Measurements from ENCODE around the gene ADNP.
A peak's percentile ranks its signal among the peaks of the same experiment; 100 is the strongest.
"Not testable (repeated sequence)": the region's sequence is repeated elsewhere in the genome, so short reads cannot be mapped to it uniquely, and the experiment has no call there.

ADNP gene

GRCh38 chr20:50931306-50932015, at the start of gene ADNP:
ADNP (minus strand) TSS chr20:50931437; CDS start chr20:50903996, 27,441 bp downstream.
- DNase-seq: peak; percentile 80 to 87

- DNase-seq: no peak
These were observed 48.9 kb upstream of the ADNP start for GRCh38 chr20:50980071-50980681.

GRCh38 chr20:50978533-50978932, 47.3 kb upstream of the ADNP start:
- DNase-seq: not testable (repeated sequence)

- DNase-seq: no peak
These were observed 46.1 kb upstream of the ADNP start for GRCh38 chr20:50977066-50978021.

GRCh38 chr20:50975701-50976330, 44.6 kb upstream of the ADNP start:
- DNase-seq: no peak

DNA sequence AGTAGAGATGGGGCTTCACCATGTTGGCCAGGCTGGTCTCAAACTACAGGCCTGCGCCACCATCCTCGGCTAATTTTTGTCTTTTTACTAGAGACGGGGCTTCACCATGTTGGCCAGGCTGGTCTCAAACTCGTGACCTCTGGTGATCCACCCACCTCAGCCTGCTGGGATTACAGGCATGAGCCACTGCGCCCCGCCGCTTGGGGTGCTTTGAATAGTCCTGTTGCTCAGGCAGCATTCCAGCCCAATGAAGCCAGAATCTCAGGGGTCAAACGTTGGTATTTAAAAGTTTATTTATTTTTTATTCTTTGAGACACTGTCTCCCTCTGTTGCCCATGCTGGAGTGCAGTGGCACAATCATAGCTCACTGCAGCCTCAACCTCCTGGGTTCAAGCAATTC, 38.7 kb upstream of the ADNP start:
- no peak for DNase-seq

- no peak for DNase-seq
These were observed 38.2 kb upstream of the ADNP start for GRCh38 chr20:50969435-50969834.

- no peak for DNase-seq
These were observed 37.1 kb upstream of the ADNP start for GRCh38 chr20:50968289-50968688.

DNA sequence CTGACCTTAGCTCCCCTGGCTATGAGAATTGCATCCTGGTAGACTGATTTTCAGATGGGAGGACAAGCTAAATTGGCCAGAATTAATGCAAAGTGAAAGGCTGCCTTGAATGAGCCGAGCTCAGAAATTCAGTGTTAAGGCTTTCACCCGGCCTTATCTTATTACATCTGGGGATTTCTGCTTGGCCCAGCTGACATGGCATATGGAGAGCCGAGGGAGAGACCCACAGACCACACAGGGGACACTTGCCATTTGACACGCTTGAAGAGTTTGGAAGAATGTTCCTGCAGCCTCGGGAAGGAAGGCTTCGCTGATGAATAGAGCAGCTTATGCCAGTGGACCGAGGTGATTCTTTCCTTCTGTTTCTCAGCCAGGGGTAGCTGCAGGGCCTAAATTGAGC, 36.3 kb upstream of the ADNP start:
- no peak for DNase-seq

GRCh38 chr20:50959543-50960126, 28.4 kb upstream of the ADNP start:
- no peak for DNase-seq

DNA sequence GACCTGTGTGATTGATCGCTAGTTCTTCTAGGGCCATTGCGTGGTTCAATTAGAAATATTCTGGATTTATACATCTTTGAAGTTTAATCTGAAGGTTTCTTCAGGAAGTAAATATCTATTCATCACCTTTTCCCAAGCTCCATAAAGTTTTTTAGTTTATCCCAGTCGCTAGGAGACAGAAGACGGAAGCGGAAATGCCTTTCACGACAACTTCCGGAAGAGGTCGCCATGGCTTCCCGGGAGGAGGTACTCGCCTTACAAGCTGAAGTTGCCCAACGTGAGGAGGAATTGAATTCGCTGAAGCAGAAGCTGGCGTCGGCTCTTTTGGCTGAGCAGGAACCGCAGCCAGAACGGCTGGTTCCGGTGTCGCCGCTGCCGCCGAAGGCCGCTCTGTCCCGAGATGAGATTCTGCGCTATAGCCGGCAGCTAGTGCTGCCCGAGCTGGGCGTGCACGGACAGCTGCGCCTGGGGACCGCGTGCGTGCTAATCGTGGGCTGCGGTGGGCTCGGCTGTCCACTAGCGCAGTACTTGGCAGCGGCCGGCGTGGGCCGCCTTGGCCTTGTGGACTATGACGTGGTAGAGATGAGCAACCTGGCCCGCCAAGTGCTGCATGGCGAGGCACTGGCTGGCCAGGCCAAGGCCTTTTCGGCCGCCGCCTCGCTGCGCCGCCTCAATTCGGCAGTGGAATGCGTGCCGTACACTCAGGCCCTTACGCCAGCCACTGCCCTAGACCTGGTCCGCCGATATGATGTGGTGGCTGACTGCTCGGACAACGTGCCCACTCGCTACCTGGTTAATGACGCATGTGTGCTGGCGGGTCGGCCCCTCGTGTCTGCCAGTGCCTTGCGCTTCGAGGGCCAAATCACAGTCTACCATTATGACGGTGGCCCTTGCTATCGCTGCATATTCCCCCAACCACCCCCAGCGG, 27.6 kb upstream of the ADNP start, which contains the start of gene MOCS3:
TSS of gene MOCS3 (plus strand) at position 204 of the 928 bp plus-strand sequence. CDS start at position 229, 25 bp downstream.
- peak; percentile 57 to 77 for DNase-seq

- peak; percentile 80 to 83 for DNase-seq
These were observed 26.8 kb upstream of the ADNP start, which contains the start of gene DPM1 for GRCh38 chr20:50957798-50958614. DPM1 (minus strand) TSS chr20:50958532; CDS start chr20:50958523, 9 bp downstream.

GRCh38 chr20:50957276-50957675, 26.0 kb upstream of the ADNP start:
- no peak for DNase-seq

DNA sequence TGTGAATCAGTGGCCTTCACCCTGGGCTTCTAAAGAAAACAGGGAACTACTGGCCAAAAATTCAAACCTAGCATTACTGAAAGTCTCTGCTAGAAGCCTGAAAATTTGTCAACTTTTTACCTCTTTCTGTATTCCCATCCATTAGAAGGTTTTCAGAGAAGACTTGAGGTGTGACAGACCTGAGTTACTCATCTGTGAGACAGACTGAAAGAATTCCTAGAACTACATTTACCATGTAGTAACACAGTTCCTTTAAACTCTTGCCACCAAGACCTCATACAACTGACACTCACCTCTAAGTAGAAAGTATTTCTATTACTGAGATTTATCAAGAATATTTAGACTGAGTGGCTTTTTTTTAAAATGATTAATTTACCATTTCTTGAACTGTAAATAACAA, 22.6 kb upstream of the ADNP start:
- no peak for DNase-seq

DNA sequence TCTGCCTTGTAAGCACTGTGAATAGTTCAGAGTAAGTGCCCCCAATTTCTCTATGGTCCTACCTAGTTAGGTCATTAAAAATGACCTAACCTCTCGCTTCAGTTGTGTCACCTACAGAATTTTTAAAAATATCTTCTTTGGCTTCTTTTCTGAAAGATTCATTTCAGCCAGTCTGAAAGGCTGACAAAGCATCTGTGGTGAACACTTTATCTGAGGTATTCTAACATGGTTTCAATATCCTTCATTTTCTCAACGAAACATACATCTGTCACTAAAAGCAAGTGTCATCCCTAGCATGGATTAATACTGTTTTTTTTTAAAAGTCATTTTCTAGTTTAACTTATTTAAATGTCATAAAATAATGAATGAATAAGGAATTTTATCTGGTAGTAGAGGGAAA, 22.0 kb upstream of the ADNP start:
- no peak for DNase-seq

GRCh38 chr20:50948132-50948785, 17.0 kb upstream of the ADNP start:
- DNase-seq: no peak

DNA sequence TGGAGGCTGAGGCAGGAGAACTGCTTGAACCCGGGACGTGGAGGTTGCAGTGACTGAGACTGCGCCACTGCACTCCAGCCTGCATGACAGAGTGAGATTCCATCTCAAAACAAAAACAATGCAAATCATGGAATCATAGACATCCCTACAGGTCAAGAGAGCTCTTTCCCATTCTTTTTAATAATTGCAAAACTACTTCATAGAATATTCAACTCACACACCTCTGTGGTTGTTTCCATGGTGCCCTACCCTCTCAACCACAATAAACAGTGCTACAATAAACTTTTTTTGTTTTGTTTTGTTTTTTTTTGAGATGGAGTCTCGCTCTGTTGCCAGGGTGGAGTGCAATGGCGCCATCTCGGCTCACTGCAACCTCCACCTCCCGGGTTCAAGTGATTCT, 11.8 kb upstream of the ADNP start:
- no peak for DNase-seq

DNA sequence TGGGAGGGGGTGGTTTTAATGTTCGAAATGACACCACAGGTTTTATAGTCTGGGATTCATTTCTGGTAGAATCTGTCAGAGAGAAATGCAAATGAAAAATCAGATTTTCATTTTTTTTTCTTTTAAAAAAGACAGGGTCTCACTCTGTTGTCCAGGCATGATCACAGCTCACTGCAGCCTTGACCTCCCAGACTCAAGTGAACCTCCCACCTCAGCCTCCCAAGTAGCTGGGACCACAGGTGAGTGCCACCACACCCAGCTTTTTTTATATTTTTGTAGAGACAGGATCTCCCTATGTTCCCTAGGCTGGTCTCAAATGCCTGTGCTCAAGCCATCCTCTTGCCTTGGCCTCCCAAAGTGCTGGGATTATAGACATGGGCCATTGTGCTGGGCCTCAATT, 2.4 kb upstream of the ADNP start:
- DNase-seq: no peak

- no peak for DNase-seq
These were observed 1.5 kb upstream of the ADNP start for GRCh38 chr20:50932691-50933280.

Measured in stimulated activated CD4-positive, alpha-beta T cell treated with anti-CD3 and anti-CD28 coated beads, Interleukin-4, amount 100 ng/mL, for 4 hours (primary cell).